Caco-2 (cell line): Measurements from ENCODE around the gene MTHFSD. TPM values are rescaled to one million over a fixed set of nuclear protein-coding genes. Genes with fewer than 3 reads are reported as not detected.

Source experiments
- BruUV-seq: library from RNA; stranded (reverse); fragments of 400-500 nt; replicated peaks from 2 replicates; lab custom pipeline; 2021; lab: Mats Ljungman, UMichigan
- CTCF ChIA-PET: fragments of 300-600 bp; sonication (Branson Sonifier 250); formaldehyde crosslinking; loops from one replicate; lab custom pipeline; 2022; ENCODE audit warnings: antibody characterized with exemption; lab: Charles Lee
- POLR2A ChIA-PET: fragments of 300-600 bp; sonication (Branson Sonifier 250); formaldehyde crosslinking; loops from one replicate; lab custom pipeline; 2022; ENCODE audit warnings: antibody characterized with exemption; lab: Charles Lee
- DNase-seq, 2 experiments: peaks; one replicate each; pipeline versions ENCODE4 v3.0.0 to v3.0.0-alpha.2; 2020 to 2022
- H3K27me3 ChIP-seq: replicated peaks from 2 replicates; pipeline ENCODE4 v1.6.0; 2011; ENCODE audit warnings: low read length; ENCODE audit not compliant: control insufficient read depth, insufficient read depth
- H3K36me3 ChIP-seq: 2 replicates; pipeline ENCODE4 v1.5.1; 2011; ENCODE audit warnings: low read length; ENCODE audit not compliant: control insufficient read depth, insufficient read depth
- H3K4me1 ChIP-seq: fragments of 250-450 bp; sonication (Bioruptor Pico); 2 replicates; pipeline ENCODE4 v1.5.1; 2020; ENCODE audit warnings: mild to moderate bottlenecking
- H3K4me3 ChIP-seq: 2 replicates; pipeline ENCODE4 v1.5.1; 2011; ENCODE audit warnings: low read depth, mild to moderate bottlenecking, control low read depth, low read length
- H3K9me3 ChIP-seq: fragments of 250-450 bp; sonication (Bioruptor Pico); 2 replicates; pipeline ENCODE4 v1.5.1; 2020; ENCODE audit warnings: mild to moderate bottlenecking, moderate library complexity
- H3K27ac Mint-ChIP-seq: one replicate; pipeline ENCODE4 v1.8.0; 2022; ENCODE audit warnings: mixed read lengths; ENCODE audit not compliant: unreplicated experiment
- H3K27me3 Mint-ChIP-seq: one replicate; pipeline ENCODE4 v1.8.0; 2022; ENCODE audit warnings: mixed read lengths; ENCODE audit not compliant: insufficient read depth, unreplicated experiment
- H3K36me3 Mint-ChIP-seq: one replicate; pipeline ENCODE4 v1.8.0; 2022; ENCODE audit warnings: mild to moderate bottlenecking, mixed read lengths; ENCODE audit not compliant: insufficient read depth, unreplicated experiment
- H3K4me1 Mint-ChIP-seq: one replicate; pipeline ENCODE4 v1.8.0; 2022; ENCODE audit warnings: low read depth, mixed read lengths; ENCODE audit not compliant: unreplicated experiment
- H3K4me3 Mint-ChIP-seq: one replicate; pipeline ENCODE4 v1.8.0; 2022; ENCODE audit warnings: mild to moderate bottlenecking, moderate library complexity, mixed read lengths; ENCODE audit not compliant: unreplicated experiment
- H3K9me3 Mint-ChIP-seq: one replicate; pipeline ENCODE4 v1.8.0; 2022; ENCODE audit warnings: mixed read lengths; ENCODE audit not compliant: unreplicated experiment
- CTCF ChIP-seq, 2 experiments: fragments of 200-600 bp in 1 of 2; IDR thresholded peaks; 1 replicate in 1 of 2; 2 replicates in 1 of 2; pipeline versions ENCODE4 v1.5.1 to v1.8.0; 2011 to 2022; ENCODE audit warnings: antibody characterized with exemption in 1 of 2, control low read depth in 1 of 2, inconsistent platforms in 1 of 2, low read depth in 1 of 2, low read length in 1 of 2, mild to moderate bottlenecking in 1 of 2, moderate library complexity in 1 of 2; ENCODE audit not compliant: insufficient read depth in 1 of 2, severe bottlenecking in 1 of 2, unreplicated experiment in 1 of 2
- intact Hi-C: fragments of 100-400 bp; cut with micrococcal nuclease; formaldehyde crosslinking; loops from one replicate; pipeline ENCODE4 v1.10.0; 2022; ENCODE audit not compliant: unreplicated experiment
- total RNA-seq: library from RNA; stranded (reverse); gene quantifications from 2 replicates; pipeline ENCODE4 v1.2.3, GENCODE V29; 2022

Gene MTHFSD
- total RNA-seq, 1 experiment from 2014 or later, result 33.0 TPM

- Mint-ChIP-seq H3K4me3 (no peak overlapping the region), H3K36me3 (no peaks in the 10 kb centered on the region)
- CTCF ChIA-PET, result interaction anchor here (0.6 kb wide), 1 partner anchor 599 kb away, joined by 4 read pairs; no protein-coding TSS in a partner anchor
Measured at GRCh38 chr16:86494039-86494564, 60.9 kb downstream of the MTHFSD start.

GRCh38 chr16:86492961-86493629, 61.9 kb downstream of the MTHFSD start:
- intact Hi-C loops, result no loop called here
- no peak for TF ChIP-seq CTCF (IDR thresholded peaks at IDR 0.05; ENCODE audit: insufficient read depth in 1 of 2, low read depth in 1 of 2, low read length in 1 of 2, severe bottlenecking in 1 of 2, unreplicated experiment in 1 of 2)
- POLR2A ChIA-PET, result no interaction called here

More at GRCh38 chr16:86494039-86494564, 60.9 kb downstream of the MTHFSD start:
- POLR2A ChIA-PET, result no interaction called here
- intact Hi-C loops, result no loop called here
- Histone ChIP-seq H3K27me3 (peaks cover 5% of the 10 kb centered on the region; the same call in 1 of the 2 replicates), H3K4me3 (no peak overlapping the region), H3K9me3 (no peaks in the 10 kb centered on the region), H3K4me1 (no peaks in the 10 kb centered on the region), H3K36me3 (no peaks in the 10 kb centered on the region)
- H3K27ac Mint-ChIP-seq, result no peak overlapping the region
- no peak for TF ChIP-seq CTCF (IDR thresholded peaks at IDR 0.05; ENCODE audit: insufficient read depth in 1 of 2, low read depth in 1 of 2, low read length in 1 of 2, severe bottlenecking in 1 of 2, unreplicated experiment in 1 of 2)
- no TSS peak for BruUV-seq
- H3K4me1 Mint-ChIP-seq, result no peaks in the 10 kb centered on the region
- H3K9me3 Mint-ChIP-seq, result no peaks in the 10 kb centered on the region
- no peak for DNase-seq
- H3K27me3 Mint-ChIP-seq, result peaks cover 28% of the 10 kb centered on the region

DNA sequence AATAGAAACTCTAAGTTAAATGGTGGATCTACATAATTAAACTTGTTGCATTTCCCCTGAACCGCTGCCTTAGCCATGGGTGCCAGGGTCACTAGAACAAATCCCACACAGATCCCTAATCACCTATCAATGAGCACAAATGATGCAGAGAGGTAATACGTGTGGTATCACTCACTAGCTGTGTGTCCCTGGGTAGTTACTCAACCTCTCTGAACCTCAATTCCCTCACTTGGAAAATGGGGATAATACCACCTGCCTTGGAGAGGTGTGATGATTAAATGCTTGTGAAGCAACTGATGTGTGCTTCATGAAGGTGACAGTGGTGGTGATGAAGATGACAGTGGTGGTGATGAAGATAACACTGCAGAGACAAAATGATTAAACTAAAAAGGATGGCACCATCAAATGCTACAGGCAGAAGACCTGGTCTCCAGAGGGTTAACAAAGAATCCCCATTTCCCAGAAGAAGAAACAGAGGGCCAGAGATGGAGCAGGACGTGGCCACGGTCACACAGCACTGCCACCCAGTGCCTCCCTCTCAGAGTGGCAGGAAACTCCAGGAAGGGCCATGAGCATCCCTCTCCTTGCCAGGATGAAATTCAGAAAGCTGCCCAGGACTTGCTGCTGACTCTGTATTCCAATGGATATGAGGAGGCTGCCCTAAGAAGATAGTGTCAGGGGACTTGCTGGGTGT, 62.6 kb downstream of the MTHFSD start:
- Histone ChIP-seq H3K4me1 (no peaks in the 10 kb centered on the region), H3K36me3 (no peaks in the 10 kb centered on the region), H3K9me3 (no peaks in the 10 kb centered on the region), H3K4me3 (no peak overlapping the region), H3K27me3 (peaks cover 5% of the 10 kb centered on the region; the same call in 1 of the 2 replicates)
- intact Hi-C loops, result no loop called here
- BruUV-seq, result no TSS peak
- Mint-ChIP-seq H3K9me3 (no peaks in the 10 kb centered on the region), H3K27ac (no peak overlapping the region), H3K4me3 (no peak overlapping the region), H3K27me3 (peaks cover 31% of the 10 kb centered on the region), H3K4me1 (no peaks in the 10 kb centered on the region), H3K36me3 (no peaks in the 10 kb centered on the region)
- TF ChIP-seq CTCF (IDR thresholded peaks at IDR 0.05; ENCODE audit: insufficient read depth in 1 of 2, low read depth in 1 of 2, low read length in 1 of 2, severe bottlenecking in 1 of 2, unreplicated experiment in 1 of 2), result no peak
- no peak for DNase-seq
- CTCF ChIA-PET, result no interaction called here
- POLR2A ChIA-PET, result no interaction called here

More at GRCh38 chr16:86492961-86493629, 61.9 kb downstream of the MTHFSD start:
- Mint-ChIP-seq H3K9me3 (no peaks in the 10 kb centered on the region), H3K36me3 (no peaks in the 10 kb centered on the region), H3K27ac (no peak overlapping the region), H3K27me3 (peaks cover 28% of the 10 kb centered on the region), H3K4me1 (no peaks in the 10 kb centered on the region), H3K4me3 (no peak overlapping the region)
- no TSS peak for BruUV-seq
- no peak for DNase-seq
- CTCF ChIA-PET, result interaction anchor here (0.6 kb wide), 1 partner anchor 600 kb away, joined by 4 read pairs; no protein-coding TSS in a partner anchor
- no peak overlapping the region for H3K4me3 ChIP-seq
- peaks cover 5% of the 10 kb centered on the region; the same call in 1 of the 2 replicates for H3K27me3 ChIP-seq
- H3K9me3 ChIP-seq, result no peaks in the 10 kb centered on the region
- no peaks in the 10 kb centered on the region for H3K4me1 ChIP-seq
- H3K36me3 ChIP-seq, result no peaks in the 10 kb centered on the region
